GM18867 (cell line): ENCODE data around the gene UBE2Q2.
A peak's percentile ranks its signal among the peaks of the same experiment; 100 is the strongest.
"Not testable (repeated sequence)": the region's sequence is repeated elsewhere in the genome, so short reads cannot be mapped to it uniquely, and the experiment has no call there.

Experiments used
- ATAC-seq: cut with Tn5 transposase; IDR thresholded peaks from one replicate; pipeline ENCODE4 v1.9.1; 2021; ENCODE audit warnings: mild to moderate bottlenecking, moderate library complexity; ENCODE audit not compliant: unreplicated experiment

The UBE2Q2 gene

DNA sequence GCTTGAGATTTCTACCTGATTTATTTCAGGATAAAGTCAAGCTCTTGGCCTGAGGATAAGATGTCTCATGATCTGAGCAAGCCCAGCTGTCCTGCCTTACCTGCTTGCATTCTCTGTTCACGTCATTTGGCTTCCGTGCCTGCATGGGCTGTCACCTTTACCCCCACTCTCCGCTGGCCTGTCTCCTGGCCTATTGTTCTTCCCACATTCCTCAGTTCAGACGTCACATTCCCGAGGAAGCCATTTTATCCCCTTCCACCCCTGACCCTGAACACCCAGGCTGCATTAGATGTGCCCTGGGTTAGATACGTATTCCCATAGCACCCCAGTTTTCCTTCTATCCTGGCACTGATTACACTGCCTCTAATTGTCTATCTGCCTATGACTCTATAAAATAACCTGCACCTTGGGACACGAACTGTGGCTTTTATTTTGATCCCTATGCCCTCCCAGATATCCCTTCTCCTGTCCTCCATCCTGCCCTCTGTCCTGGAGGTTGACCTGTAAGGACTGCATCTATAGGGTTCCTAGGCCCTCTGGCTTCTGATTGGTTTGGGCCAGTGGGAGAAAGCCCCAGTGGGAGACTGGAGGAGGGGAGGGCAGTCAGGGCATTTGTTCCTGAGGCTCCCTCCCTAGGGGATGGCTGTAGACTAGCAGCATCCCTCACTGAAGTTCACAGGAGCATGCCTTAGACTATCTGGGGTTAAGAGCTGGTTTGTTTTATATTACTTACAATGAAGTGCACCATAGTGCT lies 19.2 kb upstream of the UBE2Q2 start:
- ATAC-seq: no peak

DNA sequence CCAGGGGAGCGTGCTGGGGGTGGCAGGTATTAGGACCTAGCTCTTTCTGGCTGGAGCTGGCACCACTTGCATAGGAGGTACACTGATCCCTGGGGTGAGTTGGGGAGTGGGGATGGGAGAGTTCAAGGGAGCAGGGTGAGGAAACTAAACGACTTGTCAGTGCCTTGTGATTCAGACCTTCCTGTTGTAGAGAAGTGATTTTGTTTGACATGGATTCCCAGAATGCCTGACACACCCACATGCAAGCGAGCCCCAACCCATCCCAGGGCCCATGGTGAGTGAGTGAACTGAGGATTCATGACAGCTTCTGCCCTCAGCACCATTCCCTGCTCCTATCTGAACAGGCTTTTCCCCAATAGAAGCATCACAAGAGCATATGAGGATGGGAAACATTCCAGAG lies 15.6 kb upstream of the UBE2Q2 start:
- no peak for ATAC-seq

DNA sequence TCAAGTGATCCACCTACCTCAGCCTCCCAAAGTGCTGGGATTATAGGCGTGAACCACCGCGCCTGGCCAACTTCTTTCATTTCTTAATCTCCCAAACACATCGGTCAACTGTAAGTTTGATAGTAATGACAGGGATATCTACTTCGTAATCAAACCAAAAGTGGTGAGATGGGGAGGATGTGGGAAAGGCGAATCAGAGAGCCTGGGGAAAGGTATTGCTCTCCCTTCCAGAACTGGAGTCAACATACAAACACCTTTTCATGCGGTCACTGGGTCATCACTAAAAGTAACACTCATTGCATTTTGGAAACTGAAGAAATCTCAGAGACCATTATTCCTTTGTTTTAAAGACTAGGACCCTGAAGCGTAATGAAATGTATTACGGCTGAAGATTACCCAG lies 14.8 kb upstream of the UBE2Q2 start:
- no peak for ATAC-seq

DNA sequence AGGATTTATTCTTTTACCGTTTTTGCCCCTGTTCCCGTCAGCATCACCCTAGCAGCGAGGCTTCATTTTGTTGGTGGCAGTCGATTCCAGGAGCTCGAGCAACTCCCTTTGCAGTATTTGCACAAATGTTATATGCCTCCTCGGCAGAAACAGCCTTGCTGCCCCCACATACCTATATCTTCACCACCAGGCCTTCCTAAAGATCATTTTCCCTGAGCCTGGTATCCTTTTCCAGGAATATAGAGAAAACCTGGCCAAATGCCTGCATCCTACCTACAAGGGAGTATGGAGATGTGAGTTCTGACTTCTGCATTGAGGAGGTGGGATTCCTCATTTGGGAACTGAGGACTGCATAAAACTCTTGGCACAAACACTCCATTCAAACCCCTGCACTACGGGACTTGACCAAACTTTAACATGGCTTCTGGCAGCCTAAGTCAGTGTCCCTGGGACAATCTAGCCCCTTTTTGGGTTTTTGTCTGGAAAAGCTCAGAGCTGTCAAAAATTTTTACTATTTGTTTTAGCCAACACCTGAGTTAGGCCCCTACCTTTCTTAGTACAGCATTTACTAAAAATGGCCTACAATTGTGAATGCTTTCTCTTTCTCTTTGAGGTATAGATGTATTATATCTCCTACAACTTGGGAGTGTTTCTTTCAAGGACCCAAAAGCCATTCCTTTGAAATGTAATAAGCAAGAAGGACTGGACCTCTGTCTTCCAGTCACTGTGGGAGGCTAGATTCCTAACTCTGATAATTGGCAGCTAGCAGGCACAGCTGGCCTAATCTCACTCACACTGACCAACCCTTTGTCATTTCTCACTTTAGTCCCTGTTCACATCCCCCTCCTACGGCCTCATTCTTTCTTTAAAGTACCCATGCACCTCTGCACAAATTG lies 12.1 kb upstream of the UBE2Q2 start:
- ATAC-seq: no peak

DNA sequence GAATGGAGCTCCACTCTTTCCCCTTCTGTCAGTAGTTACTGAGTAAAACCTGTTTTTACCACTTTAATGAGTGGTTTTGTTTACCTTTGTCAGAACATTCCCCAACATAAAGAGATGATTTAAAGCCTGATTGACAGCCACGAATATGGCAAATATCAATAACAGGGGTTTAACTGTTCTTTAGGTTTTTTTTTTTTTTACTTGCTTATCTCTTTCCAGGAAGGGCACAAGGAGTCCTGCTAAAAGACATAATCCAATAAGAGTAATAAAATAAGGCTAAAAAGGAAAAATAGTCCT lies 11.5 kb upstream of the UBE2Q2 start:
- no peak for ATAC-seq

DNA sequence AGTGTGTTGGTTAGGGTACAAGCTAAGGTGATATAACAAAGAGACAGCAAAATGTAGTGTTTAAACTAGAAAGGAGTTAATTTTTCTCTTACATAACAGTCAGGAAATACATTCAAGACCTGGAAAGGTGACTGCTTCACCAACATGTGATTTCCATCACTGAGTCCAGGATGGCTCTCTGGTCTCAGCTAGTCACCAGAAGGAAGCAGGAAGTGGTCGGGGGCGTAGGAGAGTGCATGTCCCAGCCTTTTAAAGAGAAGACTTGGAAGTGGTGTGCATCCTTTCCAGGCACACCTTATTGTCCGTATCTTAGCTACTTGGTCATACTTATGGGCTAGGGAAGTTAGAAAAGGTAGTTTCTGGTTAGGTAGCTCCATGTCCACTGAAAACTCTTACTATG lies 11.1 kb upstream of the UBE2Q2 start:
- ATAC-seq: no peak

DNA sequence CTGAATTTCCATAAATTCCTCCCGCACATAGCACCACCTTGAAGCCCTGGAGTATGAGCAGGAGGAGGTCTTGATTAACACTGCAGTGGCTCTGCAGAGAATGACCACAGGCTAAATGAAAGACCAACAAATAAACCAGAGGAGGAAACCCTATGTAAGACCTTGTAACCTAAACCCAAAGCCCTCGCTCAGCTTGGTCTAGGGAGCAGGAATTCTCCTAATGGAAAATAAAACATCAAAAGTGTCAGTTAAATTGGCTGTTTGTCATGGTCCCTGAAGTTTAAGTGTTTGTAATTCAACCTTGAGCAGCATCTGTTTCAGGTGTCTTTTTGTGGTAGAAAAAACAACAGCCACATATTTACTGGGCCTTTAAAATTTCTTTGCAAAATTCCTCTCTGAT lies 9.2 kb upstream of the UBE2Q2 start:
- ATAC-seq: no peak

DNA sequence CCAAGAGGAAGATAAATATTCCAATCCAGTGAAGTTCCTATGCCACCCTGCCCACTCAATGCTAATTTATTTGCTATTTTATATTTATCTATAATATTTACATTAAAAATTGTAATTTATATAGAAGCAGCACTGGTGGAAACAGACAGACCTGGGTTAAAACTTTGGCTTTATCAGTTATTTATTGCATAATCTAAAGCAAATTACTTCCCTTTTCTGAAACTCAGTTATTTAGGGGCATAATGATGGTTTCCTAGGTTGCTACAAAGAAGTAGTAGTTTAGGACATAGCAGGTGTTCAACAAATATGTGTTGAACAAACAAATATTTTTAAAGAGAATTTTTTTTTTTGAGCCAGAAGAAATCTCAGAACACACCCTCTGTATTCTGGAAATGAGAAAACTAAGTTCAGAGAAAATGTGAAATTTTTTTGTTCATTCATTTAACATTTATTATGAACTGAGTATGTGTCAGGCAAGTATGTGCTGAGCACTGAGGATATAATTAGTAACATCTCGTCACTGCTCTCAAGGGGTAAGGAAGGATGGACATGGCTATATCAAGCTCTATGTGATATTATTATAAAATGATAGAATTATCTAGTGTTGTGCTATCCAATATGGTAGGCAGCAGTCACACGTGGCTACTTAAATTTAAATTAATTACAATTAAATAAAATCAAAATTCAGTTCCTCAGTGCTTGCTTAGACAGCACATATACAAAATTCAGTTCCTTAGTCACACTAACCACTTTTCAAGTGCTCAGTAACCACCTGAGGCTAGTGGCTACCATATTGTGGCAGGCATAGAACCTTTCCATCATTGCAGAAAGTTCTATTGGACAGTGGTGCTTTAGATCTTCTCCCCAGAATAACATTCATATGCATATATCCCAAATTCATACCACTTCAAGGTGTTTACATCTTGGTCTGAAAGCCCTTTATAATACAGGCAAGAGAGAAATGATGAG lies 7.0 kb upstream of the UBE2Q2 start:
- ATAC-seq: no peak

DNA sequence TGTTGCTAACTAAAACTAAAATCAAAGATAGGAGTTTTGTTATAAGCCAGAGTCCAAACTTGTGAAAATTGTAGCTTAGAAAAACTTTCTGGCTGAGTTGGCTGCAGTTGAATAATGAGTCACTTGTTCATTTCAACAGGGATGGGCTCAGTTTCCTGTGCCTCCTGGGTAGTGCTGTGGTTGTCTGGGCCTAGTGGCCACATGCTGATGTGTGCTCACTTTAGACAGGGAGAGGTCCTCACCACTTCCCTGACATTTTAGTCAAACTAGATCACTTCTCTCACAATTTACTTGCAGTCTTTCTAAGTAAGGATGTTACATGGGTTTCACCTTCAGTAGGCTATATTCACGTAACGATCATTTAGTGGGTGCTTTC lies 6.3 kb upstream of the UBE2Q2 start:
- ATAC-seq: peak; percentile 60

DNA sequence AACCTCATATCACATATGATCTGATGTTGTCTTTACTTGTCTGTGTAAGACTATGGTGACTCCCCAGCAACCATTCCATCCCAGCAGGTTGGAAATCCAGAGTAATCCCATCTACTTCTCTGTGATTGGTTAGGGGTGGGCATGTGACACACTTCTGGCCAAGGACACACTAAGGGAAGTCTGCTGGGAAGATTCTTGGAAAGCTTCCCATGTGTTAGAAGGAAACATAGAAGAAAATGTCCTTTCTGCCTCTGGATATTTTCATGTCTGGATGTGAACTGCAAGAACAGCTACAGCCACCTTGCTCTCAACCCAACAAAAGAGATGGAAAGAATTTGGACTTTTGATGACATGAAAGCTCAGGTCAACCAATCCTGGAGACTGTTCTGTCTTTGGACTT lies 2.6 kb upstream of the UBE2Q2 start:
- ATAC-seq: no peak

DNA sequence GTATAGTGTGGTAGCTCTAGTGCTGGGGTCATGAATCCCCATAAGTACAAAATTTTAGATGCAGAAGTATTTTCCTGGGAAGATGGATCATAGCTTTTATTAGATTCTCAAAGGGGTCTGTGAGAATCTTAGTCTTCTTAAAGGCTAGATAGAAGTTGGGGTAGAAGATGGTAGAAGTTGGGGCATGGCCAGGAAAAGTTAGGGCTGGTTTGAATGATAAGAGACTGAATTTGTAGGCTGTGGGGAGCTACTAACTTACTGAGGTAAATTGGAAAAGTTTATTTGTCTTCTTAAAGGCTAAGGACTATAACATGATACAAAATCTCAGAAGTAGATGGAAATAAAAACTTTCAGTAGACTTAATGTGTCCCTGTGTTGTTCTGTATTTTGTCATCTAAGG lies 1.6 kb upstream of the UBE2Q2 start:
- no peak for ATAC-seq

DNA sequence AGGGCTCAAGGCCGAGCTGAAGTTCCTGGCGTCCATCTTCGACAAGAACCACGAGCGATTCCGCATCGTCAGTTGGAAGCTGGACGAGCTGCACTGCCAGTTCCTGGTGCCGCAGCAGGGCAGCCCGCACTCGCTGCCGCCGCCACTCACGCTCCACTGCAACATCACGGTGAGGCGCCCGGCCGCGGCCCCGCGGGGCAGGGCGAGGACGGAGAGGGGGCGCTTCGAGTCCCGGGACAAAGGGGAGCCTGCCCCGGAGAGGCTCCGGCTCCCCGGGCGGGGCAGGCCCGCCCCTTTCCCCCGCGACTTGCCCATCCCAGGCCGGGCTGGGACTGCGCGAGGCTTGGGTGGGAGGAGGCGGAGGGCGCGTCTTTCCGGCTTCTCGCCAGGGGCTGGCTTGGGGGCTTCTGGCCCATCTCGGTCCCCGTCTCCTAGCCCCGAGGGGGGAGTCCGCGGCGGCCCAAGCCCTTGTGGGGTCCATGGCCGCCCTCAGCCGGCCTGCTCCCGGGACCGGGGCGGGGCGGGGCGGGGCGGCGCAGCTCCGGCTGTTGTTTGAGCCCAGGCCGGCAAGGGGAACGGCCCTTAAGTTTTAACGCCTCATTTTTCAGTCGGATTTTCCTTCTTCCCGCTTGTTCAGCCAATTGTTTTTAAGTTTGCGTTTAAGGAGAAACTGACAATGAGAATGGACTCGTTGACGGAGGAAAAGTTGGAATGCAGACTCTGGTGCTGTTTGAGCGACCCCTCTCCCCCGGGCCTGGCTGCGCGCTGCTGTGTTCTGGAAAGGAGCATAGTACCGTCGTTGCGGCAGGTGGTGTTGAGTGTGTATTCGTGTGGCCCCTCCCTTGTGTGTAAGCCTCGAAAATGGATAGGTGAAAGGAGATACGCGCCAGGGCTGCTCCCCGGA lies 683 bp downstream of the UBE2Q2 start:
- ATAC-seq: peak; percentile 46

DNA sequence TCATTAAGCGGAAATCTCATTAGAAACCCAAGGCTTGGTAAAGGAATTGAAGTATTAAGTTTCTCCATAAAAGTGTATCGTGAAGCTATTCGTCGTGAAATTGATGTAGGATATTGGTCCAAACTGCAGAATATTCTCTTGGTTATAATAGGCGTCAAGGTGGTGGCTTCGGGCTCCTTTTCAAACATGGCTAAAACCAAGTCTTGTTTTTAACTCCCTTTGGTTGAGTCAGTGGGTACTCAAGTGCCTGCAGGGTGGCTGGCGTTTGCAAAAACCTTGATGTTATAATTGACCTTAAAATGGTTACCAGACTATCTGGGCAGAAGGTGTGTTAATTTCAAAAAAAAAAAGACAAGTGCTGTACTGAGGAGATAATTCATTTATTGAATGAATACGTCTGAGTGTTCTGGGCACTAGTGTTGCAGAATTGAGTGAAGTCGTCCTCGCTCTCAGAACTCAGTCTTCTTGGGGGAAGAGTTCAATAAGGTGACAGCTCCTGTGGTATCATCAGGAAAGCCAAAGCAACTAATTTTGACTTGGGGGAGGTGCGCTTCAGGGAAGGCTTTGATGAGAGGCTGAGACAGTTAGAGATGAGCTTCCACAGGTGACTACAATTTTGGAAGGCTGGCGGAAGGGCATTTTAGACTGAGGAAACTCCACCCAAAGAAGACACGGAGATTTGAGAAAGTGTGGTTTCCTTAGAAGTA lies 1.5 kb downstream of the UBE2Q2 start:
- no peak for ATAC-seq

DNA sequence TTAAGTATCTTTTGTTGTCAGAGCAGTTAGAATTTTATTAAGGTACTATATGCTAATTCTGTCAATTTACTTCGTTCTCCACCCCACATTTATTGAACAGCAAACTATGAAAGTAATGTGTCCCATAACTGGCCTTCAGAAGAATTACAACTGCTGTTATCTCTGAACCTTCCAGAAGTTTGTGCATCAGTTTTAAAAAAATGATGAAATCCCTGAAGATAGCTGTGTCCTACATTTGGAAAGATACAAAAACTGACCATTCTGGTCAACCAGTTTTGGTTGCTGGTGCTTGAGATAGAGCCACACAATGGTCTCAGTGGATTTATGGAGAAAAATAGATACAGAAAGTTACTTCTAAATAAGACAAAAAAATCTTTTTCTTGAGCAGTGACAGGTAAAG lies 5.9 kb downstream of the UBE2Q2 start:
- ATAC-seq: no peak

DNA sequence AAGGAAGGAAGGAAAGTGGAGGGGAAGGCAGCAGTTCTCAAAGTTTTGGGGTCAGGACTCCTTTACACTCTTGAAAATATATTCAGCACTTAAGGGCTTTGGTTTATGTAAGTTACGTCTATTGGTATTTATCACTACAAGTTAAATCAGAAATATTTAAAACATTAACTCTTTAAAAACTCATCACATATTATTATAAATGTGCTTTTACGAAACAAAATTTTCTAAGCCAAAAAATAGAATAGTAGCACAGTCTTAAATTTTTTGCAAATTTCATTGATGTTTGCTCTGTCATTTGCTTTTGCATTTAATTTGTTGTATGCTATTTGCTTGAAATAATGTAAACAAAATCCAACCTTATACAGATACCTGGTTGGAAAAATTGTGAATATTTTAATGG lies 7.5 kb downstream of the UBE2Q2 start:
- no peak for ATAC-seq

DNA sequence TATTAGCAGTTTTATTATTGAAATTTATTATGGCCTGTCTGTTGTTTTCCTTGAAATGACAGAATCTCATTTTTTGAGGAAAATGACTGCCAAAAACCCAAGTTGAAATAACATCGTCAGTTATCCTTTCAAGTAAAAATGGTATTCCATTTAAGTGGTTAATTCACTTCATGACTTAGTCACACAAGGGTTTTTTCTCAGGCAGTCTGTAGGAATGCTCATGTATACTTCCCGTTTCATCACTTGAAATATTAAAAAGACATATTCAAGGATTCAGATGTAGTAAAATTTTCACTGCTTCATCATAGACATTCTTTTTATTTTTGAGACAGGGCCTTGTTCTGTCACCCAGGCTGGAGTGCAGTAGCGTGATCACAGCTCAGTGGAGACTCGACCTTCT lies 8.3 kb downstream of the UBE2Q2 start:
- ATAC-seq: not testable (repeated sequence)

DNA sequence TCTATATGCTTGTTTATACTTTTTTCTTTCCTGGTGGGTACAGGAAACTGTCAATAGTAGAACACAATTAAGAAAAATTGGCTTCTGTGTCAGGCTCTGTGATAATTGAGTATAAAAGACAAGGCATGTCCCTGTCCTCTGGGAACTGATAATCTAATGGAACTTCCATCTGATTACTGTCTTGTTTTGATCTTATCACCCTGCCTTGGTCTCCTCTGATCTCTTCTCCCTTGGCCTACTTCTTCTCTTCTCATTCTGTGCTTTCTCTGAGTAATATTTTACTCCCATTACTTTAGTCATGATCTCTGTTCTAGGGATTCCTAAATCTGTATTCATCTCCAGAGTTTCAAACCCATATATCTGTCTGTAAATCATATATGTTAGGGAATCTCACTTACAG lies 14.6 kb downstream of the UBE2Q2 start:
- no peak for ATAC-seq

DNA sequence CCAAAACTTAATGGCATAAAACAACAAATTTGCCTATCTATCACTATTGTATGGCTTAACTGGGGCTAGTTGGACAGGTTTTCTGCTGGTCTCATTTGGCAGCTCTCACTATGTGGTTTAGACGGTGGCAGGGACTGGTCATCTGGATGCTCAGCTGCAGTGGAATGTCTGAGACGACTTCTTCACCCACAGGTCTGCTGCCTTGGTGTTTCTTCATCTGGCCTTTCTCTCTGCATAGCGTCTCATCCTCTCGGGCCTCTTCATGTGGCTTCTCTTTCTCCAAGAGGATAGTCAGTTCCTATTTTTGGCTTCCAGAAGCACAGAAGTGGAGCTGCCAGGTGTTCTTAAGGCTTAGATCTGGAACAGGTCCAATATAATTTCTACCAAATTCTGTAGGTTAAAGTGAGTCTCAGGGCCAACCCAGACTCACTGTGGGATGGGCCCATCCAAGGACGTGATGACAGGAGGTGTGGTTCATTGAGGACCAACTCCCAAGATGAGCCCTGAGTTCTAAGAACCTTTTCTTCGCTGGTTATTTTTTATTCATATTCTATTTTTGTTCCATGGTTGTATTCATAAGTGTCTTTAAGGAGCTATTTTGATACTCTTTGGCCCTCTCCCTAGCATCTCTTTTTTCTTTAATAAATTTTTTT lies 18.6 kb downstream of the UBE2Q2 start:
- ATAC-seq: no peak

DNA sequence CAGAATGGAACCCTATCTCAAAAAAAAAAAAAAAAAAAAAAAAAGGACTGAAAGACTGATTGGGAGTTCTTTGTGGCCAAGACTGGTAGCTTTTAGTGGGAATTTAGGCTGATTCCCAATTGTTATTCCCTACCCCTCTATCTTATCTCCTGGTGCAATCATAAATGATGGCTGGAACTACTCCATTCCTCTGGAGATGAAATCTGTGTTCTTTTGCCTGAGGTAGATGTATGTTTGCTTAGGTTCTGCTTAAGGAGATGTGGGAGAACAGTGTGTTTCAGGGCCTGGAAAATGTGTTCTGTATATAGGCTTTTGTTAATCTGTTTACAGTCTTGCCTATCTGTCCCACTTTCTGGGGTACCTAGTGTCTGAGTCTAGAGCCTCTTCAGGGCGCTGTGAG lies 19.5 kb downstream of the UBE2Q2 start:
- no peak for ATAC-seq
